ENCODE measurements around the gene IGFBPL1. TPM values are rescaled to one million over a fixed set of nuclear protein-coding genes. Genes with fewer than 3 reads are reported as not detected.
A peak's percentile ranks its signal among the peaks of the same experiment; 100 is the strongest.

The IGFBPL1 gene
- total RNA-seq, 3 donors from 2014 or later: 0.38 to 0.63 TPM; not detected in 1

DNA sequence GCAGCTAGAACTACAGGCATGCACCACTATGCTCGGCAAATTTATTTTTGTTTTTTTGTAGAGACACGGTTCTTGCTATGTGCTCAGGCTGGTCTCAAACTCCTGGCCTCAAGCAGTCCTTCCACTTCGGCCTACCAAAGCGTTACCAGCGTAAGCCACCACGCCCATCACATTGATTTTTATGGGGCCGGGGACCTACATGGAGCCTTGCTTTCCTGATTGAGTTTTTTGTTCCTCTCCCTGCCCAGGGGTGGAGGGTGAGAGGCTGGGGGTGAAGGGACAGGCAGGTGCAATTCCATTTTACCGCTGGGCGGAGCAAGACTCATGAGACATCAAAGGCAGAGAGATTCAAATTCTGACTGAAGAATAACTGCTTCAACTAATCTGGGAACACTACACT is 29.8 kb downstream of the IGFBPL1 start:
- no peaks in the 10 kb centered on the region for H3K9me3 ChIP-seq
- ATAC-seq (peak; percentile 61), DNase-seq (peak; percentile 66 to 77 (median 74))
- H3K36me3 ChIP-seq (ENCODE audit: low read depth): no peaks in the 10 kb centered on the region
- H3K4me1 ChIP-seq (ENCODE audit: low read depth): peaks cover 13% of the 10 kb centered on the region
- intact Hi-C loops (cut with DNase I, micrococcal nuclease): loop anchor here in 1 of 2 donors (10.0 kb wide), 1 partner anchor 610 kb away; the partner anchor contains the start of gene EXOSC3
- TF ChIP-seq, protein P1, sequence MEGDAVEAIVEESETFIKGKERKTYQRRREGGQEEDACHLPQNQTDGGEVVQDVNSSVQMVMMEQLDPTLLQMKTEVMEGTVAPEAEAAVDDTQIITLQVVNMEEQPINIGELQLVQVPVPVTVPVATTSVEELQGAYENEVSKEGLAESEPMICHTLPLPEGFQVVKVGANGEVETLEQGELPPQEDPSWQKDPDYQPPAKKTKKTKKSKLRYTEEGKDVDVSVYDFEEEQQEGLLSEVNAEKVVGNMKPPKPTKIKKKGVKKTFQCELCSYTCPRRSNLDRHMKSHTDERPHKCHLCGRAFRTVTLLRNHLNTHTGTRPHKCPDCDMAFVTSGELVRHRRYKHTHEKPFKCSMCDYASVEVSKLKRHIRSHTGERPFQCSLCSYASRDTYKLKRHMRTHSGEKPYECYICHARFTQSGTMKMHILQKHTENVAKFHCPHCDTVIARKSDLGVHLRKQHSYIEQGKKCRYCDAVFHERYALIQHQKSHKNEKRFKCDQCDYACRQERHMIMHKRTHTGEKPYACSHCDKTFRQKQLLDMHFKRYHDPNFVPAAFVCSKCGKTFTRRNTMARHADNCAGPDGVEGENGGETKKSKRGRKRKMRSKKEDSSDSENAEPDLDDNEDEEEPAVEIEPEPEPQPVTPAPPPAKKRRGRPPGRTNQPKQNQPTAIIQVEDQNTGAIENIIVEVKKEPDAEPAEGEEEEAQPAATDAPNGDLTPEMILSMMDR (IDR thresholded peaks at IDR 0.05): no peak
- no peak overlapping the region for H3K4me3 ChIP-seq

GRCh38 chr9:38393128-38393796 is 31.0 kb downstream of the IGFBPL1 start:
- no peaks in the 10 kb centered on the region for H3K9me3 ChIP-seq
- H3K4me1 ChIP-seq (ENCODE audit: low read depth): peaks cover 16% of the 10 kb centered on the region

GRCh38 chr9:38392235-38393127 is 31.8 kb downstream of the IGFBPL1 start, which contains the start of gene ALDH1B1:
Gene ALDH1B1, plus strand, starts transcription at chr9:38392702. Its CDS starts 3,047 bp downstream, at chr9:38395749.
- no peaks in the 10 kb centered on the region for H3K36me3 ChIP-seq (ENCODE audit: low read depth)
- peak within 1 kb of the TSS; percentile 42 for H3K4me3 ChIP-seq
- peak; percentile 95 for ATAC-seq
- TF ChIP-seq, protein P1 (IDR thresholded peaks at IDR 0.05): no peak
- H3K4me1 ChIP-seq (ENCODE audit: low read depth): peaks cover 18% of the 10 kb centered on the region
- peak; percentile 89 to 93 (median 92) for DNase-seq
- intact Hi-C loops (cut with DNase I, micrococcal nuclease): loop anchor here in 1 of 2 donors (10.0 kb wide), 1 partner anchor 608 kb away; the partner anchor contains the start of gene EXOSC3
- no peaks in the 10 kb centered on the region for H3K9me3 ChIP-seq

More at GRCh38 chr9:38393128-38393796, 31.0 kb downstream of the IGFBPL1 start:
- TF ChIP-seq, protein P1 (IDR thresholded peaks at IDR 0.05): no peak
- intact Hi-C loops (cut with DNase I, micrococcal nuclease): loop anchor here in 1 of 2 donors (10.0 kb wide), 1 partner anchor 608 kb away; the partner anchor contains the start of gene EXOSC3
- Histone ChIP-seq H3K4me3 (peak overlapping the region; percentile 42), H3K36me3 (ENCODE audit: low read depth) (no peaks in the 10 kb centered on the region)
- ATAC-seq: peak; percentile 2
- peak in 1 of 3 donors; percentile 21 for DNase-seq

- no peaks in the 10 kb centered on the region for H3K9me3 ChIP-seq
- ATAC-seq (no peak), DNase-seq (no peak)
- intact Hi-C loops (cut with DNase I, micrococcal nuclease): loop anchor here in 1 of 2 donors (10.0 kb wide), 1 partner anchor 607 kb away; the partner anchor contains the start of gene EXOSC3
- H3K4me3 ChIP-seq: no peak overlapping the region
- TF ChIP-seq, protein P1 (IDR thresholded peaks at IDR 0.05): no peak
- H3K36me3 ChIP-seq (ENCODE audit: low read depth): no peaks in the 10 kb centered on the region
- H3K4me1 ChIP-seq (ENCODE audit: low read depth): peaks cover 18% of the 10 kb centered on the region
These were observed 32.8 kb downstream of the IGFBPL1 start for GRCh38 chr9:38391278-38392118.

DNA sequence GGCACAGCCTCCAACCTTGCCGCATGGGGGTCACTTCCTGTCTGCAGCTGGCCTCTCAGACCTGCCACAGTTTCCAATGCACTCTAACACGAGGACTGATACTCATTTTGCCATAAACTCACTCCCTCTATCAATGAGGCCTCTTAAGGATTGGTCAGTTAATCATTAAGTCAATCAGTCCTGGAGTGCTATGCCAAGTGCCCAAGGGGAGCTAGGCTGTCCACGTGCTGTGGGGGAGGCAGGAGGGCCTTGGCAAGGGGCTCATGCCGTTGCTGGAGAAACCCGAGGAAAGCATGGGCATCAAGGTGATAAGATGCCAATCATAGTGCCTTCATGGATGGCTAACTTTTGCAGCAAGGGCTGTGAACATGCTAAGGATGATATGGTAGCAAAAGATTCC is 33.4 kb downstream of the IGFBPL1 start:
- peaks cover 18% of the 10 kb centered on the region for H3K4me1 ChIP-seq (ENCODE audit: low read depth)
- TF ChIP-seq, protein P1 (IDR thresholded peaks at IDR 0.05): no peak
- ATAC-seq: no peak
- H3K9me3 ChIP-seq: no peaks in the 10 kb centered on the region
- DNase-seq: no peak
- H3K36me3 ChIP-seq (ENCODE audit: low read depth): no peaks in the 10 kb centered on the region
- H3K4me3 ChIP-seq: no peak overlapping the region
- intact Hi-C loops (cut with DNase I, micrococcal nuclease): loop anchor here in 1 of 2 donors (10.0 kb wide), 1 partner anchor 606 kb away; the partner anchor contains the start of gene EXOSC3
